SK-N-SH treated with all-trans-retinoic acid at 6 μM for 48 hours (cell line): ENCODE data around the gene THSD8.

Experiments
- ATAC-seq: fragments of 200-7000 bp; cut with Tn5 transposase; 3 replicates; pipeline ENCODE4 v1.9.1; 2020; ENCODE audit warnings: mild to moderate bottlenecking, moderate library complexity
- ARNTL ChIP-seq: fragments of 450-650 bp; formaldehyde crosslinking; IDR thresholded peaks from 2 replicates; pipeline ENCODE4 v1.5.0; 2020; ENCODE audit warnings: low read depth, mild to moderate bottlenecking, moderate library complexity, borderline replicate concordance
- BACH2 ChIP-seq: fragments of 250-450 bp; sonication (Bioruptor Pico); IDR thresholded peaks from 2 replicates; pipeline ENCODE4 v1.9.0; 2021; ENCODE audit warnings: mild to moderate bottlenecking, borderline replicate concordance
- CSDC2 ChIP-seq: fragments of 250-450 bp; sonication (Bioruptor Pico); IDR thresholded peaks from 2 replicates; pipeline ENCODE4 v1.5.0; 2020; ENCODE audit warnings: mild to moderate bottlenecking, moderate library complexity
- CSRNP3 ChIP-seq: fragments of 250-450 bp; sonication (Bioruptor Pico); IDR thresholded peaks from 2 replicates; pipeline ENCODE4 v1.5.1; 2021; ENCODE audit warnings: mild to moderate bottlenecking, moderate library complexity
- ESRRG ChIP-seq: fragments of 250-450 bp; sonication (Bioruptor Pico); IDR thresholded peaks from 2 replicates; pipeline ENCODE4 v1.6.1; 2021; ENCODE audit warnings: mild to moderate bottlenecking
- GLIS3 ChIP-seq: fragments of 250-450 bp; sonication (Bioruptor Pico); IDR thresholded peaks from 2 replicates; pipeline ENCODE4 v1.5.0; 2020; ENCODE audit warnings: mild to moderate bottlenecking, moderate library complexity
- ISL1 ChIP-seq: fragments of 250-450 bp; sonication (Bioruptor Pico); IDR thresholded peaks from 2 replicates; pipeline ENCODE4 v2.1.2; 2022; ENCODE audit warnings: mild to moderate bottlenecking, moderate library complexity
- OSR1 ChIP-seq: fragments of 250-450 bp; sonication (Bioruptor Pico); IDR thresholded peaks from 2 replicates; pipeline ENCODE4 v1.8.0; 2022; ENCODE audit warnings: moderate library complexity, mild to moderate bottlenecking, inconsistent platforms
- PATZ1 ChIP-seq: fragments of 250-450 bp; sonication (Bioruptor Pico); IDR thresholded peaks from 2 replicates; pipeline ENCODE4 v1.8.0; 2020; ENCODE audit warnings: mild to moderate bottlenecking, moderate library complexity, borderline replicate concordance
- PPARA ChIP-seq: fragments of 250-450 bp; sonication (Bioruptor Pico); IDR thresholded peaks from 2 replicates; pipeline ENCODE4 v1.5.0; 2020; ENCODE audit warnings: mild to moderate bottlenecking, borderline replicate concordance
- RARB ChIP-seq: fragments of 250-450 bp; sonication (Bioruptor Pico); IDR thresholded peaks from 2 replicates; pipeline ENCODE4 v1.8.0; 2021; ENCODE audit warnings: mild to moderate bottlenecking, moderate library complexity
- SNAI2 ChIP-seq: fragments of 250-450 bp; sonication (Bioruptor Pico); IDR thresholded peaks from 2 replicates; pipeline ENCODE4 v1.5.0; 2020; ENCODE audit warnings: mild to moderate bottlenecking, moderate library complexity
- TCF4 ChIP-seq: fragments of 250-450 bp; sonication (Bioruptor Pico); IDR thresholded peaks from 2 replicates; pipeline ENCODE4 v1.8.0; 2021; ENCODE audit warnings: mild to moderate bottlenecking, moderate library complexity, borderline replicate concordance
- TOX ChIP-seq: fragments of 250-450 bp; sonication (Bioruptor Pico); IDR thresholded peaks from 2 replicates; pipeline ENCODE4 v1.8.0; 2021; ENCODE audit warnings: mild to moderate bottlenecking, moderate library complexity, borderline replicate concordance
- ZC3H10 ChIP-seq: fragments of 250-450 bp; sonication (Bioruptor Pico); IDR thresholded peaks from 2 replicates; pipeline ENCODE4 v1.5.1; 2021; ENCODE audit warnings: mild to moderate bottlenecking, moderate library complexity
- ZFP3 ChIP-seq: fragments of 250-450 bp; sonication (Bioruptor Pico); IDR thresholded peaks from 2 replicates; pipeline ENCODE4 v1.5.0; 2020; ENCODE audit warnings: mild to moderate bottlenecking, moderate library complexity
- ZFP30 ChIP-seq: fragments of 450-650 bp; formaldehyde crosslinking; IDR thresholded peaks from 2 replicates; pipeline ENCODE4 v1.5.0; 2022; ENCODE audit warnings: mild to moderate bottlenecking, moderate library complexity
- ZNF565 ChIP-seq: fragments of 450-650 bp; formaldehyde crosslinking; conservative IDR thresholded peaks from 2 replicates; pipeline ENCODE4 v1.5.0; 2020; ENCODE audit warnings: low read depth, mild to moderate bottlenecking, moderate library complexity
- ZNF70 ChIP-seq: fragments of 450-650 bp; formaldehyde crosslinking; IDR thresholded peaks from 2 replicates; pipeline ENCODE4 v1.5.0; 2020; ENCODE audit warnings: mild to moderate bottlenecking, moderate library complexity
- ZNF8 ChIP-seq: fragments of 450-650 bp; formaldehyde crosslinking; IDR thresholded peaks from 2 replicates; pipeline ENCODE4 v1.5.0; 2020; ENCODE audit warnings: mild to moderate bottlenecking, moderate library complexity
- TF ChIP-seq, protein P1 (sequence below): fragments of 250-450 bp; sonication (Bioruptor Pico); IDR thresholded peaks from 2 replicates; pipeline ENCODE4 v1.5.1; 2020; ENCODE audit warnings: low read depth, mild to moderate bottlenecking, moderate library complexity
- TF ChIP-seq, protein P2 (sequence below): fragments of 250-450 bp; sonication (Bioruptor Pico); IDR thresholded peaks from 2 replicates; pipeline ENCODE4 v1.8.0; 2021; ENCODE audit warnings: low read depth, mild to moderate bottlenecking, moderate library complexity, borderline replicate concordance
- TF ChIP-seq, protein P3 (sequence below): fragments of 250-450 bp; sonication (Bioruptor Pico); IDR thresholded peaks from 2 replicates; pipeline ENCODE4 v1.5.0; 2020; ENCODE audit warnings: mild to moderate bottlenecking, moderate library complexity

The THSD8 gene

GRCh38 chr19:12788042-12788681, 13.7 kb upstream of the THSD8 start:
- TF ChIP-seq TOX (CRISPR knock-in tag): no peak
- TF ChIP-seq, protein P1, sequence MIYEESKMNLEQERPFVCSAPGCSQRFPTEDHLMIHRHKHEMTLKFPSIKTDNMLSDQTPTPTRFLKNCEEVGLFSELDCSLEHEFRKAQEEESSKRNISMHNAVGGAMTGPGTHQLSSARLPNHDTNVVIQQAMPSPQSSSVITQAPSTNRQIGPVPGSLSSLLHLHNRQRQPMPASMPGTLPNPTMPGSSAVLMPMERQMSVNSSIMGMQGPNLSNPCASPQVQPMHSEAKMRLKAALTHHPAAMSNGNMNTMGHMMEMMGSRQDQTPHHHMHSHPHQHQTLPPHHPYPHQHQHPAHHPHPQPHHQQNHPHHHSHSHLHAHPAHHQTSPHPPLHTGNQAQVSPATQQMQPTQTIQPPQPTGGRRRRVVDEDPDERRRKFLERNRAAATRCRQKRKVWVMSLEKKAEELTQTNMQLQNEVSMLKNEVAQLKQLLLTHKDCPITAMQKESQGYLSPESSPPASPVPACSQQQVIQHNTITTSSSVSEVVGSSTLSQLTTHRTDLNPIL (CRISPR knock-in tag): no peak
- no peak for TF ChIP-seq ZC3H10
- TF ChIP-seq CSDC2 (CRISPR knock-in tag): 0 out of 2 replicates have a peak, but pooled peaks have one; percentile 45
- no peak for TF ChIP-seq PATZ1 (CRISPR knock-in tag)
- no peak for TF ChIP-seq PPARA
- no peak for TF ChIP-seq TCF4 (CRISPR knock-in tag)
- TF ChIP-seq ESRRG: no peak
- ATAC-seq: no peak

DNA sequence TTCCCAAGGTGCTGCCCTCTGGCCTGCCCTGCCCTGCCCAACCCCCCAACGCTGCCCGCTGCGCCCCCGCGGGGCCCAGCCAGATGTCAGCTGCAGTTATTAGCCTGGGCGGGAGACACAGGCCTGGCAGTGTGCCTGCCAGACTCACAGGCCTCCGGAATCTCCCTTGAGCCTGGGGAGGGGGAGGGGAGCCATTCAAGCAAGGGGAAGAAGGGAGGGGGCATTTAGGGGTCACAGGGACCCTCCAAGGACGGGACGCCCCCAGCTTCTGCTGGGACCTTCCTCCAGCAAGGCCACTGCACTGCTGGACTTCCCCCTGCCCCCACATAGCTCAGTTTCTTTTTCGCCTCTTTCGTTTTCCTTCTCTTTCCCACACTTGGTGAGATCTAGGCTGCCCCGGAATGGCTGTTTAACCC, 13.2 kb upstream of the THSD8 start:
- 0 out of 2 replicates have a peak, but pooled peaks have one; percentile 38 for TF ChIP-seq GLIS3 (CRISPR knock-in tag)
- TF ChIP-seq OSR1 (CRISPR knock-in tag): no peak
- no peak for TF ChIP-seq ZC3H10
- TF ChIP-seq, protein P2, sequence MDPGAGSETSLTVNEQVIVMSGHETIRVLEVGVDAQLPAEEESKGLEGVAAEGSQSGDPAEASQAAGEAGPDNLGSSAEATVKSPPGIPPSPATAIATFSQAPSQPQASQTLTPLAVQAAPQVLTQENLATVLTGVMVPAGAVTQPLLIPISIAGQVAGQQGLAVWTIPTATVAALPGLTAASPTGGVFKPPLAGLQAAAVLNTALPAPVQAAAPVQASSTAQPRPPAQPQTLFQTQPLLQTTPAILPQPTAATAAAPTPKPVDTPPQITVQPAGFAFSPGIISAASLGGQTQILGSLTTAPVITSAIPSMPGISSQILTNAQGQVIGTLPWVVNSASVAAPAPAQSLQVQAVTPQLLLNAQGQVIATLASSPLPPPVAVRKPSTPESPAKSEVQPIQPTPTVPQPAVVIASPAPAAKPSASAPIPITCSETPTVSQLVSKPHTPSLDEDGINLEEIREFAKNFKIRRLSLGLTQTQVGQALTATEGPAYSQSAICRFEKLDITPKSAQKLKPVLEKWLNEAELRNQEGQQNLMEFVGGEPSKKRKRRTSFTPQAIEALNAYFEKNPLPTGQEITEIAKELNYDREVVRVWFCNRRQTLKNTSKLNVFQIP (CRISPR knock-in tag): no peak
- TF ChIP-seq TOX (CRISPR knock-in tag): no peak
- TF ChIP-seq, protein P3, sequence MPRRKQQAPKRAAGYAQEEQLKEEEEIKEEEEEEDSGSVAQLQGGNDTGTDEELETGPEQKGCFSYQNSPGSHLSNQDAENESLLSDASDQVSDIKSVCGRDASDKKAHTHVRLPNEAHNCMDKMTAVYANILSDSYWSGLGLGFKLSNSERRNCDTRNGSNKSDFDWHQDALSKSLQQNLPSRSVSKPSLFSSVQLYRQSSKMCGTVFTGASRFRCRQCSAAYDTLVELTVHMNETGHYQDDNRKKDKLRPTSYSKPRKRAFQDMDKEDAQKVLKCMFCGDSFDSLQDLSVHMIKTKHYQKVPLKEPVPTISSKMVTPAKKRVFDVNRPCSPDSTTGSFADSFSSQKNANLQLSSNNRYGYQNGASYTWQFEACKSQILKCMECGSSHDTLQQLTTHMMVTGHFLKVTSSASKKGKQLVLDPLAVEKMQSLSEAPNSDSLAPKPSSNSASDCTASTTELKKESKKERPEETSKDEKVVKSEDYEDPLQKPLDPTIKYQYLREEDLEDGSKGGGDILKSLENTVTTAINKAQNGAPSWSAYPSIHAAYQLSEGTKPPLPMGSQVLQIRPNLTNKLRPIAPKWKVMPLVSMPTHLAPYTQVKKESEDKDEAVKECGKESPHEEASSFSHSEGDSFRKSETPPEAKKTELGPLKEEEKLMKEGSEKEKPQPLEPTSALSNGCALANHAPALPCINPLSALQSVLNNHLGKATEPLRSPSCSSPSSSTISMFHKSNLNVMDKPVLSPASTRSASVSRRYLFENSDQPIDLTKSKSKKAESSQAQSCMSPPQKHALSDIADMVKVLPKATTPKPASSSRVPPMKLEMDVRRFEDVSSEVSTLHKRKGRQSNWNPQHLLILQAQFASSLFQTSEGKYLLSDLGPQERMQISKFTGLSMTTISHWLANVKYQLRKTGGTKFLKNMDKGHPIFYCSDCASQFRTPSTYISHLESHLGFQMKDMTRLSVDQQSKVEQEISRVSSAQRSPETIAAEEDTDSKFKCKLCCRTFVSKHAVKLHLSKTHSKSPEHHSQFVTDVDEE: peak; percentile 72; the same call in 1 of the 2 replicates
- TF ChIP-seq ZNF70 (CRISPR knock-in tag): no peak; the same call in 1 of the 2 replicates
- no peak for TF ChIP-seq ESRRG
- TF ChIP-seq, protein P1 (CRISPR knock-in tag): no peak
- no peak for TF ChIP-seq ARNTL
- 0 out of 2 replicates have a peak, but pooled peaks have one; percentile 34 for TF ChIP-seq ZNF8 (CRISPR knock-in tag)
- 0 out of 2 replicates have a peak, but pooled peaks have one; percentile 8 for TF ChIP-seq ZFP3 (CRISPR knock-in tag)
- 0 out of 2 replicates have a peak, but pooled peaks have one; percentile 48 for TF ChIP-seq SNAI2 (CRISPR knock-in tag)
- no peak for TF ChIP-seq CSRNP3 (CRISPR knock-in tag)
- no peak for TF ChIP-seq ZFP30 (CRISPR knock-in tag)
- no peak for TF ChIP-seq BACH2 (CRISPR knock-in tag)
- peak; percentile 78 for TF ChIP-seq TCF4 (CRISPR knock-in tag)
- TF ChIP-seq PATZ1 (CRISPR knock-in tag): peak; percentile 85
- TF ChIP-seq RARB: no peak
- no peak for TF ChIP-seq CSDC2 (CRISPR knock-in tag)
- no peak for TF ChIP-seq ISL1 (CRISPR knock-in tag)
- TF ChIP-seq PPARA: no peak
- TF ChIP-seq ZNF565 (CRISPR knock-in tag): no peak
- ATAC-seq: no peak
